Endothelial cell of umbilical vein (primary cell): ENCODE data around the gene MPHOSPH8. TPM values are rescaled to one million over a fixed set of nuclear protein-coding genes. Genes with fewer than 3 reads are reported as not detected.

Experiments used
- BruUV-seq: library from RNA; stranded (reverse); fragments of 400-500 nt; replicated peaks from 2 replicates; lab custom pipeline; 2021; lab: Mats Ljungman, UMichigan
- CTCF ChIA-PET: fragments of 300-600, 350-600 bp; sonication (Branson Sonifier 250); formaldehyde crosslinking; loops from one replicate; lab custom pipeline; 2021; ENCODE audit warnings: antibody characterized with exemption, inconsistent platforms; lab: Charles Lee
- POLR2A ChIA-PET: fragments of 300-600, 350-600 bp; sonication (Branson Sonifier 250); formaldehyde crosslinking; loops from one replicate; lab custom pipeline; 2021; ENCODE audit warnings: antibody characterized with exemption, inconsistent platforms; lab: Charles Lee
- DNase-seq: peaks from one replicate; pipeline ENCODE4 v3.0.0-alpha.2; 2011; ENCODE audit warnings: low read depth, low spot score
- FAIRE-seq: peaks from 2 replicates; lab custom pipeline; 2011; peaks lifted over from hg19 to GRCh38; lab: Jason Lieb, UNC
- H2AFZ ChIP-seq: 2 replicates; pipeline ENCODE4 v1.6.0; 2012; ENCODE audit warnings: low read depth, low read length, control low read depth, inconsistent platforms
- H3K27ac ChIP-seq: 2 replicates; pipeline ENCODE4 v1.5.1; 2011; ENCODE audit warnings: low read depth, mild to moderate bottlenecking, control low read depth, low read length, moderate library complexity; ENCODE audit not compliant: insufficient read depth
- H3K27me3 ChIP-seq, 2 experiments: 2 replicates each; pipeline versions ENCODE4 v1.6.0 to v1.6.1; 2011; ENCODE audit warnings: low read length in 2 of 2, mixed read lengths in 1 of 2; ENCODE audit not compliant: control insufficient read depth in 2 of 2, insufficient read depth in 2 of 2
- H3K36me3 ChIP-seq, 2 experiments: 2 replicates in 1 of 2; 3 replicates in 1 of 2; pipeline ENCODE4 v1.5.1; 2011; ENCODE audit warnings: low read length in 2 of 2, mild to moderate bottlenecking in 1 of 2, moderate library complexity in 1 of 2; ENCODE audit not compliant: control insufficient read depth in 2 of 2, insufficient read depth in 2 of 2; ENCODE audit errors: extremely low read depth in 1 of 2
- H3K4me1 ChIP-seq: 3 replicates; pipeline ENCODE4 v1.5.1; 2011; ENCODE audit warnings: mild to moderate bottlenecking, low read length; ENCODE audit not compliant: control insufficient read depth, insufficient read depth; ENCODE audit errors: extremely low read depth
- H3K4me2 ChIP-seq: 2 replicates; pipeline ENCODE4 v1.6.1; 2011; ENCODE audit warnings: low read length, control low read depth, mixed read lengths; ENCODE audit not compliant: insufficient read depth
- H3K4me3 ChIP-seq, 3 experiments: fragments of 200-600 bp in 1 of 3; sonication (generic), shearing (Covaris generic) in 1 of 3; replicated peaks in 1 of 3; 2 replicates each; pipeline ENCODE4 v1.5.1; 2011 to 2016; ENCODE audit warnings: control low read depth in 3 of 3, low read length in 3 of 3, mild to moderate bottlenecking in 2 of 3, inconsistent platforms in 1 of 3, low read depth in 1 of 3, moderate library complexity in 1 of 3; ENCODE audit not compliant: insufficient read depth in 1 of 3
- H3K79me2 ChIP-seq: 2 replicates; pipeline ENCODE4 v1.6.0; 2012; ENCODE audit warnings: low read length, inconsistent platforms; ENCODE audit not compliant: control insufficient read depth, insufficient read depth
- H3K9ac ChIP-seq: replicated peaks from 2 replicates; pipeline ENCODE3; 2011; ENCODE audit warnings: low read length, control low read depth; ENCODE audit not compliant: insufficient read depth; ENCODE audit errors: extremely low read depth
- H3K9me1 ChIP-seq: replicated peaks from 3 replicates; pipeline ENCODE4 v1.6.0; 2011; ENCODE audit warnings: mild to moderate bottlenecking, low read length; ENCODE audit not compliant: control insufficient read depth, insufficient read depth; ENCODE audit errors: extremely low read depth
- H3K9me3 ChIP-seq: replicated peaks from 2 replicates; pipeline ENCODE4 v1.5.1; 2012; ENCODE audit warnings: low read length, inconsistent platforms; ENCODE audit not compliant: control insufficient read depth, insufficient read depth
- H4K20me1 ChIP-seq: replicated peaks from 2 replicates; pipeline ENCODE3; 2011; ENCODE audit warnings: mild to moderate bottlenecking, low read length; ENCODE audit not compliant: control insufficient read depth, insufficient read depth; ENCODE audit errors: extremely low read depth
- FOS ChIP-seq: IDR thresholded peaks from 2 replicates; pipeline ENCODE4 v1.6.1; 2011; ENCODE audit warnings: mild to moderate bottlenecking, low read length, moderate library complexity, borderline replicate concordance; ENCODE audit not compliant: insufficient read depth
- GATA2 ChIP-seq: IDR thresholded peaks from 2 replicates; pipeline ENCODE4 v1.7.0; 2011; ENCODE audit warnings: low read depth, mild to moderate bottlenecking, moderate library complexity, mixed read lengths, low read length; ENCODE audit not compliant: insufficient read length, insufficient read depth
- MAX ChIP-seq: IDR thresholded peaks from 2 replicates; pipeline ENCODE4 v1.6.1; 2011; ENCODE audit not compliant: insufficient read depth, insufficient read length
- MYC ChIP-seq: IDR thresholded peaks from one replicate; pipeline ENCODE4 v1.6.1; 2011; ENCODE audit warnings: mild to moderate bottlenecking, low read depth, low read length
- POLR2A ChIP-seq: IDR thresholded peaks from 2 replicates; pipeline ENCODE4 v1.6.1; 2012; ENCODE audit warnings: low read depth, mild to moderate bottlenecking, control low read depth, low read length
- dilution Hi-C: fragments of 300-500 bp; cut with MboI; formaldehyde crosslinking; loops from one replicate; pipeline ENCODE4 v1.15.0; 2019; ENCODE audit warnings: low sequenced_read_pairs; ENCODE audit not compliant: extremely low pct_ligation_motif_present
- intact Hi-C: fragments of 100-400 bp; cut with micrococcal nuclease; formaldehyde crosslinking; loops from one replicate; pipeline ENCODE4 v1.10.0; 2022
- polyA plus RNA-seq, 4 experiments: library from polyadenylated mRNA; depleted of rRNA in 3 of 4; stranded (reverse) in 3 of 4; unstranded in 1 of 4; fragments of >200 nt; gene quantifications; 2 replicates each; pipeline versions ENCODE4 v1.2.1 to v1.2.3, GENCODE V29; 2011 to 2012; ENCODE audit warnings: missing spikeins in 1 of 4
- total RNA-seq: library from RNA; stranded (reverse); gene quantifications from 2 replicates; pipeline ENCODE4 v1.2.3, GENCODE V29; 2021

The MPHOSPH8 gene
- total and polyA plus RNA-seq, 2 donors (not counting 3 experiments of a cell fraction or from before 2014, with no cell fraction given) = 16.2 to 31.5 TPM

GRCh38 chr13:19596086-19596485 lies 37.4 kb upstream of the MPHOSPH8 start:
- POLR2A ChIA-PET = no interaction called here
- CTCF ChIA-PET = interaction anchor here (0.6 kb wide), 1 partner anchor 22 kb away, joined by 3 read pairs; no protein-coding TSS in a partner anchor
- H3K27ac ChIP-seq = no peak overlapping the region
- TF ChIP-seq POLR2A = no peak
- no peak overlapping the region for H3K4me2 ChIP-seq
- no peak overlapping the region for H3K4me3 ChIP-seq
- no peaks in the 10 kb centered on the region for H3K36me3 ChIP-seq
- no peaks in the 10 kb centered on the region for H3K79me2 ChIP-seq
- dilution Hi-C loops (no loop called here), intact Hi-C loops (no loop called here)
- FAIRE-seq = no peak
- BruUV-seq = no TSS peak
- no peak overlapping the region for H3K9ac ChIP-seq
- H3K9me1 ChIP-seq = no peaks in the 10 kb centered on the region
- no peak for DNase-seq
- H3K9me3 ChIP-seq = no peaks in the 10 kb centered on the region
- H3K27me3 ChIP-seq = no peaks in the 10 kb centered on the region
- H2AFZ ChIP-seq = no peak overlapping the region
- H4K20me1 ChIP-seq = no peaks in the 10 kb centered on the region
- H3K4me1 ChIP-seq = no peaks in the 10 kb centered on the region

GRCh38 chr13:19596960-19597361 lies 36.5 kb upstream of the MPHOSPH8 start:
- no peaks in the 10 kb centered on the region for H3K9me3 ChIP-seq
- H3K4me1 ChIP-seq = peaks cover 4% of the 10 kb centered on the region
- no peak overlapping the region for H3K27ac ChIP-seq
- ChIA-PET POLR2A (no interaction called here), CTCF (interaction anchor here (0.8 to 1.7 kb wide), 2 partner anchors 9 to 22 kb away, joined by 3 to 4 read pairs; no protein-coding TSS in a partner anchor)
- no peaks in the 10 kb centered on the region for H4K20me1 ChIP-seq
- H3K9me1 ChIP-seq = no peaks in the 10 kb centered on the region
- H3K9ac ChIP-seq = no peak overlapping the region
- H3K36me3 ChIP-seq = no peaks in the 10 kb centered on the region
- no peak overlapping the region for H3K4me3 ChIP-seq
- DNase-seq (no peak), FAIRE-seq (peak; percentile 60)
- BruUV-seq = no TSS peak
- H3K27me3 ChIP-seq = no peaks in the 10 kb centered on the region
- dilution Hi-C loops = no loop called here
- no peaks in the 10 kb centered on the region for H3K79me2 ChIP-seq
- TF ChIP-seq MYC (no peak), MAX (no peak), GATA2 (no peak), FOS (peak; percentile 25)
- H2AFZ ChIP-seq = no peak overlapping the region
- intact Hi-C loops = no loop called here
- no peak overlapping the region for H3K4me2 ChIP-seq
